ENCODE measurements around the gene EGR2. TPM values are rescaled to one million over a fixed set of nuclear protein-coding genes. Genes with fewer than 3 reads are reported as not detected.
"Not testable (repeated sequence)": the region's sequence is repeated elsewhere in the genome, so short reads cannot be mapped to it uniquely, and the experiment has no call there.

EGR2 gene
- total RNA-seq, 1 experiment from 2014 or later = 5.6 TPM

DNA sequence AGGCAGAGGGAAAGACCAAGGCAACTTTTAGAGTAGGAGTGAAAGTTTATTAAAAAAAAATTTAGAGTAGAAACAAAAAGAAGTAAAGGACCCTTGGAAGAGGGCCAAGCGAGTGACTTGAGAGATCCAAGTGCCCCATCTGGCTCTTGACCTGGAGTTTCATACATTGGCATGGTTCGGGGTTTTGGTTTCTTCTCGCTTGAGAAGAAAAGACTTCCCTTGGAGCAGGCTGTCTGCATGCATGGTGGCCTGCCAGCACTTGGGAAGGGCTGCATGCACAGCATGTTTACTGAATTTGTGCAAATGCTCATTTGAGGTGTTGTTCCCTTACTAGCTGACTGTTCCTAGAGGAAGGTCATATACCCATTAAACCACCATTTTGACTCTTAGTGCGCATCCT, 20.4 kb downstream of the EGR2 start:
- no peak for DNase-seq (ENCODE audit: low spot score)

DNA sequence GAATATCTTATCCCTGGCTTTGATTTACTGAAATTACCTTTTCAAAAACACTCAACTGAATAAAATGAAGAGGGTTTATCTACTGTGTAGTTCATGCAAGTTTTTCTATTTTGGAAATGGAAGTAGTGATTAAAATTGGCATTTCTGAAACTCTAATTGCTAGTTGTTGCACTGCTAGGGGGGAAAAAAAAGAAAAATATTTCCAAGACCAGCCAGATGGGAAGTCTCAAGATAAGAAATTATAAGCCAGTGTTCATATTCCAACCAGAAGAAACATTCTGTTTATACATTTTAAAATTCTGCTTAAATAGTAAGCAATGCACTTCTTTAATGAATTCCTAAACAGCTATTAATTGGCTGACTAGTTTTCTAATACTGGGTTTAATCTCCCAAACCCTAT, 21.1 kb downstream of the EGR2 start:
- DNase-seq (ENCODE audit: low spot score) = no peak

DNA sequence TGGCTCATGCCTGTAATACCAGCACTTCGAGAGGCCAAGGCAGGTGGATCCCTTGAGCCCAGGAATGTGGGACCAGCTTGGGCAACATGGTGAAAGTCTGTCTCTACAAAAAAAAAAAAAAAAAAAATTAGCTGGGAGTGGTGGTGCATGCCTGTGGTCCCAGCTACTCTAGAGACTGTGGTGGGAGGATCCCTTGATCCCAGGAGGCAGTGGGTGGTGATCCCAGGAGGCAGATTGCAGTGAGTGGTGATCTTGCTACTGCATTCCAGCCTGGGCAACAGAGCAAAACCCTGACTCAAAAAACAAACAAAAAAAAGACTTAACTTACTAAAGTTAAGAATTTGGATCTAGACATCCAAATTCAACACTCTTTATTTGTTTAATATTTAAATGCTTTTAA, 21.9 kb downstream of the EGR2 start:
- DNase-seq (ENCODE audit: low spot score) = no peak

DNA sequence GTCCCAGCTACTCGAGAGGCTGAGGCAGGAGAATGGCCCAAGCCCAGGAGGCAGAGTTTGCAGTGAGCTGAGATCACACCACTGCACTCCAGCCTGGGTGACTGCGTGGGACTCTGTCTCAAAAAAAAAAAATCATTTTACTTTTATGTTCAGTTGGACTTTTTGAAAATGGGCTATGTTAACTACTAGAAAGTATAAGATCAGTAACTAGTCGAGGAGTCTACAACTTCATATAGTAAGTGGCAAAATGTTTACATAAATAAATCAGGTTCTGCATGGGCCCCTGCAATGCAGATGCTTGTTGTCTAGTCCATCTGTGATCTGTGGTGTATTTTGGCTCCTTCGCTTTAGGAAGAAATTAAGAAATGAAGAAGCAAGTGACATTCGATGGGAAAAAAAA, 23.9 kb downstream of the EGR2 start:
- no peak for DNase-seq (ENCODE audit: low spot score)

DNA sequence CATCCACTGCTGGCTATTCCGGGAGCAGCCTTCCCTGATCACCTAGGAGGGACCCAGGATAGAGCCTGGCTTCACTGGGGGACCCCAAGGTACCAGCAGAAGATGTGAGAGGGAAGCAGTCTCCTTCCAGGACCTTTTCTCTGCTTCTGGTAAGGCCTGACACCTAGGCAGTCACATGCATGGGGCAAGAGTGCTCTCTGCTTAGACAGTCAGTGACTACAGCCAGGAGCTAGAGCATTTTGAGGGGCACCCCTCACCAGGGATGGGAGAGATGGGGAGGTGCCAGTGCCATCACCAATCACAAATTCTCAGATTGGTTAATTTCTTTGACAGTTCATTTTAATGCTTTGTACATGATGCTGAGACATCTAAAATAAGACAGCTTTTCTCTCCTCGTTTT, 25.6 kb downstream of the EGR2 start:
- no peak for DNase-seq (ENCODE audit: low spot score)

DNA sequence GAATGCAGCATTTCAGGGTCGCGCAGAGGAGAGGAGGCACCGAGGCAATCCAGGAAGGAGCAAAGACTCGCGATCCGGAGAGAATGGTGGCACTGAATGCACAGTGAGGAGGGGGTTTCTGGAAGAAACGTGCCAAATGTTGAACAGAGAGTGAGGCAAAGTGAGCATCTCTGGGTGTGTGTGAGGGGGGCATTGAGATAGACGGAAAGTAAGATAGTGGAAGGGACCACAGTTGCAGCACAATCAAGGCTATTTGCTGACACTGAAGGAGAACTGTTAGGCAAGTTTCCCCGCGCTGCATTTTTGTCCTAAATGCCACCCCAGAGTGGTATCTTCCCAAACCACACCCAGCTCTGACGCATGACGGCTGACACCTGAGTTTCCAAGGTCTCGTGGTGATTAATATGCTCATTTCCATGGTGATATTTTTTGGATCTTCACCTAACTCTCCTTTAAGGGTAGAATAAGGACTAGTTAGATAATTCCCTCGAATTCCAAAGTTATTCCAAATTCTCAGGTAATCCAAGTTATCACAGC, 26.1 kb downstream of the EGR2 start:
- DNase-seq (ENCODE audit: low spot score) = no peak

DNA sequence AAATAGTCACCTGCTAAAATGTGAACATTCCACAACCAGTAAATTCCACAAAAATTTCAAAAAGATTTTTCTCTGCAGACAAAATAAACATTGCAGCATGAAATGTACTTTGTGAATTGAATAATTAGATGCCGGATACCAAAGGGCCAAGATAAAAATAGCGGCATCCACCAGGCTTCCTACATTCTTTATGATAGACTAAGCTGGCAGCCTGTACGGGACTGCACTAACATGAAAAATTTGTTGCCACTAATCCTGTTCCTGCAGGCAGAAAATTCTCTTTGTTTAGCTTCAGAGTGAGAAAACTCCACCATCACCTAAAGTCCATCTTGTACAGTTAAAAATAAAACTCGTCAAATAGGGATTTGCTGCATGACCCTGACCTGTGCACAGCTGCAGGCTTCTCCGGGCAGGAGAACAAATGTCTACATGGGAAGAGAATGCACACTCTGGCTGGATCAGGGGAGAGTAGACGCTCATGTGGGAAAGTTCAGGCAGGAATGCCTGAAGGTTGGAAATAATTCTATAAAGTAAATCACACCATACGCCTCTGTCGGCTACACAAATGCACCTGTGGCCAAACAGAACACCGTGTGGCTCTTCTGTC, 27.2 kb downstream of the EGR2 start:
- no peak for DNase-seq (ENCODE audit: low spot score)

DNA sequence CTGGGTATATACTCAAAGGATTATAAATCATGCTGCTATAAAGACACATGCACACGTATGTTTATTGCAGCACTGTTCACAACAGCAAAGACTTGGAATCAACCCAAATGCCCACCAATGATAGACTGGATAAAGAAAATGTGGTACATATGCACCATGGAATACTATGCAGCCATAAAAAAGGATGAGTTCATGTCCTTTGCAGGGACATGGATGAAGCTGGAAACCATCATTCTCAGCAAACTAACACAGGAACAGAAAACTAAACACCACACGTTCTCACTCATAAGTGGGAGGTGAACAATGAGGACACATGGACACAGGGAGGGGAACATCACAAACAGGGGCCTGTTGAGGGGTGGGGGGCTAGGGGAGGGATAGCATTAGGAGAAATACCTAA, 27.9 kb downstream of the EGR2 start:
- not testable (repeated sequence) for DNase-seq (ENCODE audit: low spot score)

DNA sequence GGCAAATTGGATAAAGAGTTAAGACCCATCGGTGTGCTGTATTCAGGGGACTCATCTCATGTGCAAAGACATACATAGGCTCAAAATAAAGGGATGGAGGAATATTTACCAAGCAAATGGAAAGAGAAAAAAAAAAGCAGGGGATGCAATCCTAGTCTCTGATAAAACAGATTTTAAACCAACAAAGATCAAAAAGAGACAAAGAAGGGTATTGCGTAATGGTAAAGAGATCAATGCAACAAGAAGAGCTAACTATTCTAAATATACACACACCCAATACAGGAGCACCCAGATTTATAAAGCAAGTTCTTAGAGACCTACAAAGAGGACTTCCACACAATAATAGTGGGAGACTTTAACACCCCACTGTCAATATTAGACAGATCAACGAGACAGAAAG, 31.6 kb downstream of the EGR2 start:
- not testable (repeated sequence) for DNase-seq (ENCODE audit: low spot score)

DNA sequence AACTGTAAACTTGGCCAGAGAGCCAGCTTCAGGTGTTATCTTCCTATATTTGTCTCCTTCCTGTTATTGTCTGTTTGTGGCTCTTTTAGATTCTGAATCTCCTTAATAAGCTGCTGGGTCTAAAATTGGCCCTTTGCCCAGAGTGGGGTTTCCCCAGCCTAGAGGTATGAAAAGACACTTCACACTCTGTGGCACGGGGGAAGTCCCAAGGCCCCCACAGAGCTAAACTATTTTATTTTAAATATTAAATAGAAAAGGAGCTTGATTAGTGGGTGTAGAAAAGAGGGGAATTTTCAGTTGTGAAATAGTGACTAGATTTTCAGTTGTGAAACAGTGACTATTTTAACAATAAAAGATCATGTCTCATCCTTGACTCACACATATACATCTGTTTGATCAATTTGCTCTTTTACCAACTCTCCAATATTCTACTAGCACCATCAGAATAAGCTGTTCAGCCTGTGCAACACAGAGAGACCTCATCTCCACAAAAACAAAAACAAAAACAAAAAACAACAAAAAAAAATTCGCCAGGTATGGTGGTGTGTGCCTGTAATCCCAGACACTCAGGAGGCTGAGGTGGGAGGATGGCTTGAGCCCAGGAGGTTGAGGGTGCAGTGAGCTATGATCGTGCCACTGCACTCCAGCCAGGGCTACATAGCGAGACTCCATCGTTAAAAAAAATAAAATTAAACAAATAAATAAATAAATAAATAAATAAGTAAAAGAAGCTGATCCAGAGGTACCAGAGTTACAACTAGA, 36.5 kb downstream of the EGR2 start:
- DNase-seq (ENCODE audit: low spot score) = no peak

DNA sequence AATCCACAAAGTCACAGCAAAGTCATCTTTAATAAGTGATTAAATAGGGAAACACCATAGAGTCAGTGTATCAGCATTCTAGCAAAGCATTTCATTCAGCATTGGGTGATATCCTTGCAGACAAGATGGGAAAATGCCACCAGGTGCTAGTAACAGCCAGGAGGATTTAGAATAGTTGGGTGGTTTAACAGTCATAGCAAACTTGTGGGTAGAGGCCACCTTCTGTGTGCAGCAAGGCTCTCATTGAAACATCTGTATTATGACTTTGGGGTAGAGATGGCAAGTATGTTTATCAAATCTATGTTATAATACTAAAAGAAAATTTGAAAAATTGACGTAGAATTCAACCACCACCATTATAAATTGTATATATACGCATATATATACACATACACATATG, 38.0 kb downstream of the EGR2 start:
- no peak for DNase-seq (ENCODE audit: low spot score)

DNA sequence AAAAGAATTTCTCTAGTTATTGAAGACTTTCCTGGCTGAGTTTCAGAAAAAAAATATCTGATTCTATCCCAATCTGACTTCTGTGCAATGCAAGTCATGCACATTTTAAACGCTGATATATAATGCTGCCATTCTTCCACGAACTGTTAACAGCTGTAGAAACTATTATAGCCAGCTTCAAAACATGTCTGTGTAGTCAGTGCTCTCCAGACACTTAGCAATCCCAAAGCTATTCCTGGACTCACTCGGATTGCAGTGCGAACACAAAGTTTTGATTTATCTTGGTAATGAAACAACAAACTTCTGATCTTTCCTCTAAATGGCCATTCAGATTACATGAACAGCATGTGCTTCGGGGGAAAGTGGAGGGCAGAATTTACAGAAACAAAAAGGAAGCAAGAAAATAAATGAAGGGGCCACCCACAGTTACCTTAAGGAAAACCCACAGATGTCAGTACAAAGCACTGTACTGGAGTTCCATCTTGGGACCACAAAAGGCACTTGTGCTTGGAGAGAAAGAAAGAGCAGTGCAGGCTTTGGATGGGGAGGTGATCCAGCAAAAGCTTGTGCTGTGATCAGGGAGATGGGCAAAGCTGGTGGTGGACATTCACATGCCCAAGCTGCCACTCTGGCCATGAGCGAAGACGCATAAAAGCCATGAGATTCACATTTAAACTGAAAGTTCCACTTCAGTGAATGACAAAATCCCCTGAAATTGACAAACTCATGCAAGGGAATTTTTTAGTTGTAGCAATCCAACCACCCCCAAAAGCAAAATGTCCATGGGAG, 43.8 kb downstream of the EGR2 start:
- no peak for DNase-seq (ENCODE audit: low spot score)

DNA sequence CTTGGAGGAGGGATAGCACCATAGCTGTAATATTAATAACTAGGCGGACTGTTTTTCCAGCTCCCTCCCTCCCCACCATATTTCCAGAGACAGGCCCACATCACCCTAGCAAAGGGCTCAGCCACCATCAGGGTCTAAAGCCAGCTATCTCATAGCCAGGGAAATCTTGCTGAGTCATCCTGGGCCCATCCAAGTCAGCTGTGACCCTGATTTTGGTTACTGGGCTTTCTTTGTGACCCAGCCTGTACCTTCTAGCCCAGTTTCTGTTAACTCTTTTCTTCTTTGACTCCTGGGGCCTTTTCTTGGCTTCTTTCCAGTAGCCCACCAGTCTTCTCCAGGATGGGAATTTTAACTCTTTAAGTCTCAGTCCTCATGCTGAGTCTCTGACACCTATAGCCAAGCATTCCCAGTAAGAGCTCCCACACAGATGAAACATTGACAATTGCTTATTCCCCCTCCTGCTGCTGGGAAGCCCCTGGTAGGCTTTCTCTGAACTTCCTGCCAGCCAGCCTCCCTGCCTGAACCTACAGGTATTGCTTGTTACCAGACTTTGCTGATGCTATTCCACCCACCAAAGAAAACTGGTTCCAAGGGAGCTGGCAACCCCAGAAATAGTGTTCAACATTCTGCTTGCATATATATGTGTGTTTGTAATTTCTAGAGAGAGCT, 46.5 kb downstream of the EGR2 start:
- DNase-seq (ENCODE audit: low spot score) = no peak

DNA sequence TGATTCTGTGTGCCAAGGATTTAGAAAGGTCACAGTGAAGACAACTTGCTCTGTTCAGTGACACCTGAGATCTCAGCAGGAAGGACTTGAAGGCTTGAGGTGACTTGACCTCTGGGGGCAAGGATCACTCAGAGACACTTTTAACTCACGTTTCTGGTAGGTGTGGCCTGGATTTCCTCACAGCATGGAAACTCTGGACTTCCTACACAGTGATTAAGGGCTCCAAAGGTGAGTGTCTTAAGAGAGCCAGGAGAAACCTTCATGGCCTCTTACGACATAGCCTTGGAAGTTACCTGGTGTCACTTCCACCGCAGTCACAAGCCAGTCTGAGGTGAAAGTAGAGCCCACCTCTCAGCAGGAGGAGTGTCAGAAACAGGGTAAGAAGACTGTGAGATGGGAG, 49.8 kb downstream of the EGR2 start:
- no peak for DNase-seq (ENCODE audit: low spot score)

DNA sequence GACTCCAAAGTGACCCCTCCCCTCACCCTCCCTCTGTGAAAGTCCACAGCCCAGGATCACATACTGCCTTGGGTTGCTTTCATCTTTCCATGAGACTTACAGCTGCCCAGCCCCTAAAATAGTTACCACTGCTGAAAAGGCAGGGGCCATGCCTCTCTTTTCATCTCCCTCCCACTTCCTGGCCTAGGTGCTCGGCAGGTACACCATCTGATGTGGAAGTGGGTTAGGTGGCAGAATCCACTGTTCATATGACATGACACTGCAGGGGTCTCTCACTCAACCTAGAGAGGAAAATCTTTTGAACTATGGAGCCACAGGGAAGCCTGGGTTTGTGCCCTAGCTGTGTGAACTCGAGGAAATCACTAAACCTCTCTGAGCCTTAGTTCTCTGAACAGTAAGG, 50.4 kb downstream of the EGR2 start:
- DNase-seq (ENCODE audit: low spot score) = no peak

DNA sequence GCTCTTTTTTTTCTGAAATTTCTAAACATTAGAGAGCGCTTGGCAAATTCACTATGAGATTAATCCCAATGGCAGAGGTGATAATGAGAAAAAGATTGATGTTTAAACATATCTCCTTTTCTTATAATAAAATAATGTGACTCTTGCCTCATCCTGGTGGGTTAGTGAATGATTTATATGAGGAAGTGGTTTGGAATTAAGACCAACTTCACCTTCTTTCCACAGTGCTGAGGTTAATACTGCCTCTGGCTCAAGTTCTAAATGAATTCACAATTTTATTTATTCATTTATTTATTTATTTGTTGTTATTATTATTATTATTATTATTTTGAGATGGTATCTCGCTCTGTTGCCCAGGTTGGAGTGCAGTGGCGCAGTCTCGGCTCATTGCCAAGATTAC, 52.2 kb downstream of the EGR2 start:
- DNase-seq (ENCODE audit: low spot score) = no peak

DNA sequence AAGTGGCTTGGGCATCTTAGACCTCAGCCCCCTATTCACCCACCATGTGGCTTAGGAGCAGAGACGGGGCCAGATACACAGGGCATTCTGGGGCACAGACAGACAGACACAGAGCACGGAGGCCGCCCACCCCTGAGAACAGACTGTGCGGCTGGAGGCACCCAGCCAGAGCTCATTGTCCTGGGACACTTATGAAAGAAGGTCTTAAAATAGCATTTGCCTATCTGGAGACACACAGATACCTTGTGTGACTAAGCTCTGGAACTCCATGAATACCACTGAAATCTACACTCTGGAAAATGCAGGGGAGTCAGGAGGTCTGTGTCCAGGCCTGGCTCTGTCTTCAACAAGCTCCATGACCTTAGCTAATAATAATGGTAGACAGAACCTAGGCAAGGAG, 53.0 kb downstream of the EGR2 start:
- no peak for DNase-seq (ENCODE audit: low spot score)

Other genes starting within 250 kb of the EGR2 start
- 28.3 and 31.5 TPM in 2 replicates for gene ADO, start 11.6 kb downstream of the EGR2 start, total RNA-seq (2014; rRNA removed; shearing (Covaris generic))